ENCODE results near the gene KITLG.
"Not testable (repeated sequence)": the region's sequence is repeated elsewhere in the genome, so short reads cannot be mapped to it uniquely, and the experiment has no call there.

The KITLG gene

GRCh38 chr12:88575361-88575970 lies 4.8 kb downstream of the KITLG start:
- no peak for DNase-seq

DNA sequence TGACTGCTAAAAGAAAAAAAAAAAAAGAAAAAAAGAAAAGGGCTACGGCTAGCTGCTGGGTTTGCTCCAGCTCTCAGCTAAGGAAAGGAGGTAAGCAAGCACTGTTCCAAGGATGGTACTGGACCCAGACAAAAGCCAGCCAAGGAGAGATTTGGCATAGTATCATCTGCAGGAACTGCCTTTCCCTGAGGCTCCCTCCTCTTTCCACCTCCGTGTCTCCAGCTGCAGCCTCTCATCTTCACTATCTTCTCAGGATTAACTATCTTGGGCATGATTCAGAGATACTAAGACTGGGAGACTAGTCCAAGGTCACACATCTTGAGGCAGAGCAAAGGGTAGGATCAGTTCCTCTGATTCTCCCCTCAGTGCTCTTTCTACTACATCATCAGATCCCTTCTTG lies 6.0 kb downstream of the KITLG start:
- no peak for DNase-seq

- DNase-seq = no peak
Observed at GRCh38 chr12:88573583-88573982, 6.7 kb downstream of the KITLG start.

DNA sequence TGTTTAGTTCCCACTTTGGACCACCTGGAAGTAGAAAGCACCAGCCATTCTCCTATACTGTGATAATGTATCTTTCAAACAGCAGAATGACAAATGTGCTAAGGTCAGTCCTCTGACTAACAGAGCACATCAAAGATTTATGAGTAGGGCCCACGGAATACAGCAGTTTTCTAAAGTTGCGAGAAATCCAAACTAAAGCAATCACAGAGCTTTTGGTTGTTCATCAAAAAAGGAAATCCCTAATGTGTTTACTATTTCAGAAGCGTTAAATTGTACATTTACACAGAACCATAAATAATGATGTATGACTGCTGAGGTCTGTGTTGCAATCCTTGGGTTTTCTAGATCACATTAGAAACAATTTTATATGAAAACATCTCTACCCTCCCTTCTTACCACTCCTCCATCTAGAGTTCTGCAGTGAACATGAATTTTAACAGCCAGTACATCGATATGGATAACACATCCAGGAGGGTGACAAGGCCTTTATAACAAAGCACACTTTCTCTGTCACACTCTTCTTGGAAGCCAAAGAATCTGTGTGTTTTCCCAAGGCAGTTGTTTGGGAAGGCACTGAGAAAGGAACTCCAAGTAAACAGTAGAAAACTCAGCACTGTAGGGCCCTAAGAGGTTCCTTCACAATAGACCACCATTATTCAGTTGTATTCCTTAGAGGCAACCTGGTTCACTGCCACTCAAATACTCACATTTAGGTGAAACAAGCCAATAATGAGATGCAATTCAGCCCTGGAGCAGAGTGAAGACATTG lies 7.3 kb downstream of the KITLG start:
- DNase-seq = no peak

DNA sequence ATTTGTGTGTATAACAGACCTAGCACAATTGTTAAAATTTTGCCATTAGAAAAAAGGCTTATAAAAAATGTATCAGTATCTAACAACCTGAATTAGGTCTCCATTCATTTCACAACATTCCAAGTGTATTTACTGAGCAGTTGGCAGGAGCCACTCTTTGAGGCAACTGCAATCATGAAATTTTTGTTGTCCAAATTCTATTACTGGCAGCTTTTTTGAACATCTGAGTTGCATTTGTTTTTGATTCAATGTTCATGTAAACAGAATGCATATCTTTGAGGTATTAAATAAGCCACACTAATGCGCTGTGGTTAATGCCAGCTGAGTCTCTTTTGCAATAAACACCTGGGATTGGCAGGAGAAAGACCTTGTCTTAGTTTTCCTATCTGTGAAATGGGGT lies 8.7 kb downstream of the KITLG start:
- DNase-seq = no peak

GRCh38 chr12:88570103-88570502 lies 10.2 kb downstream of the KITLG start:
- no peak for DNase-seq

DNA sequence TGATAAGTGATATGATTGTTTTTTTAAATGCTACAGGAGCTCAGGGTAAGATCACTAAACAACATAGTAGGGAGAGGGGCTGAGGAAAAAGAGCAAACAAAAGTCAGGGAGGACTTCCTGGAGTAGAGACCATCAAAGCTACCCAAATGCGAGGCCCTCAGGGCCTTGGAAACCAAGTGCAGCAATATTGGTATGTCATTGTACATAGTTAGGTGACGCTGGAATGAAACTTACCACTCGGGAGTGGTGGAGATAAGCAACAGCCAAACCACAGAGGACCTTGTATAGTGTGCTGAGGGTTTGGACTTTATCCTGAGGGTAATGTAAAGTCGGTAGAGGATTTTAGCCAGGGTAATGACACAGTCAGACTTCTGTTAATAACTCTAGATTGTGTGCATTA lies 13.8 kb downstream of the KITLG start:
- no peak for DNase-seq

DNA sequence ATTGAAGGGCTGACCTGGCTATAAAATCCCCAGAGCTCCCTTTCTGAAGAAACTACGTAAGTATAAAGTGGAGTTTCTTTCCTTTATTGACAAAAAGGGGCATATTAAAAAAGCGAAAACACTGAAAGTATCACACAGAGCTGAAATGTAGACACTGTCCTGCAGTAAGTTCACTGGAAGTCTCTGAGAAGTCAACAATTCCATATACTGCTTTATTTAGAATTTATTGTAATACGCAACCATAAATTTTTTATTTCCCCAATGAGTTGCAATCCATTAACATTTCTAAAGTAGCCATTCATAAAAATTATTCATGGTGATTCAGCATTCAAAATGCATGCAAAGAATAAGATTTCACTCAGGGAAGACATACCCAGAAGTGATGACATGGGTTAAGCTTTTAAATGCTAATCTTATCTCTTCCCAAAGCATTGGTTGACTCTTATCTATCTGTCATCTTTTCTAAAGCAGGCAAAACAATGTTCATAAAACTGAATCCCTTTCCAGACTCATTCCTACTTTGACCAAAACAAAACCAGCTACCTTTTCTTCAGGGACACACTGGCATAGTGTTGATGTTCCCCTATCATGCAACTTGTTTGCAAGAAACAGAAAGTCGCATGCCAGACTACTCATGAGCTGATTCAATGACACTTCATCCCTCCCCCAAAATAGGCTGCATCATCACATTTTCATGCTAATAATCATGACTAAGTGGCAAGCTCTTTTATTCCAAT lies 17.3 kb downstream of the KITLG start:
- no peak for DNase-seq

- no peak for DNase-seq
Observed at GRCh38 chr12:88562151-88562550, 18.1 kb downstream of the KITLG start.

DNA sequence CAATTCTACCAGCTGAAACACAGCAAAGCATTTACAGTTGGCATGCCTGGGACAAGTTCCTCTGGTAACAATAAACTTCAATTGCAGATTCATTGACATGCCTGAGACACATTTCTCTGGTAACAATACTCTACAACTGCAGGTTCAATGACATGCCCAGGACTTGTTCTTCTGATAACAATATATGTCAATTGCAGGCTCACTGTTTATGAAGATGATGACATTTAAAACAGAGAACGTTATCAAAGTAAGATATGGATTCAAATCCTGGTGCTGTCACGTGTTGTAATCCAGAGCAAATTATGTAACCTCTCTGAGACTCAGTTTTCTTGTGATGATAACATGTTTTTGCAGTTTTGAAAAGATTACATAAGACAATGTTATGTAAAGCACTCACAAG lies 20.5 kb downstream of the KITLG start:
- no peak for DNase-seq

DNA sequence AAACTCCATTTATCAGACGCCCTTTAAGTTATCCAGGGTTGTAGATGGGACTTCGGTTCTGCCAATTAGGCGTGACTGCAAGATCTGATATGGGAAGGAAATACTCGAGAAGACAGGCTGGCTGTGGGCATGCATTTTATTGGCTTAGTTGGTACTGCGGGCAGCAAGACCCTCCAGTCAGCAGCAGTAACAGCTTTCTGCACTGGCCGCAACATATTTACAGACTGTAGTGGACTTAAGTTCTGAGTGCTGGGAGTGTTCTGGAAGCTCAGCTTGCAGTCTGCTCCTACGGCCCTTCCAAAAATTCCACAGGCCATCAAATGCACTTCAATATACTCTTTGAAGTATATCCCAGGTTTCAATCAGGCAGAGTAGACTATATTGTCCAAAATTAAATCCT lies 21.1 kb downstream of the KITLG start:
- no peak for DNase-seq

- no peak for DNase-seq
Observed at GRCh38 chr12:88558340-88558867, 21.9 kb downstream of the KITLG start.

DNA sequence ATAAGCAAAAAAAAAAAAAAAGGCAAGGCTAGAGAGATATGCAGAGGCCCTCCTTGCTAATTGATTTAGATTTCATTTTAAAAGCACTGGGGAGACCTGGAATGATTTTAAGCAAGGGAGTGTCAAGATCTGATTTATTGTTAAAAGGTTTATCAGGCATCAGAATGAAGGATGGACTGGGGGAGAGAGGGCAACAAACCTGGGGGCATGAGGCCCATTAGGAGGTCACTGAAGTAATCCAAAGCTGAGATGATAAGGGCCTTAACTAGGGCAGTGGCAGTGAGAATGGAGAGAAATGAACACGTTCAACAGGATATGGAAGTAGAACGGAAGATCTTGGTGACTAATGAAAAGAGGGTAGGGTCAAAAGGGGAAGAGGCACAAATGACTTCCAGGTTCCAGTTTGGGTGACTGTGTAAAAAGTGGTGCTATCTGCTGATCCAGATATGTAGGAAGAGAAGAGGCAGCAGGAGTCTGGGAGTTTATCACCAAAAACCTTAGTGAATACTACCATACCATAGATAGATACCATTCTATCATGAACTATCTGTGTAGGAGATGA lies 24.0 kb downstream of the KITLG start:
- no peak for DNase-seq

GRCh38 chr12:88553941-88554658 lies 26.2 kb downstream of the KITLG start:
- DNase-seq = no peak

DNA sequence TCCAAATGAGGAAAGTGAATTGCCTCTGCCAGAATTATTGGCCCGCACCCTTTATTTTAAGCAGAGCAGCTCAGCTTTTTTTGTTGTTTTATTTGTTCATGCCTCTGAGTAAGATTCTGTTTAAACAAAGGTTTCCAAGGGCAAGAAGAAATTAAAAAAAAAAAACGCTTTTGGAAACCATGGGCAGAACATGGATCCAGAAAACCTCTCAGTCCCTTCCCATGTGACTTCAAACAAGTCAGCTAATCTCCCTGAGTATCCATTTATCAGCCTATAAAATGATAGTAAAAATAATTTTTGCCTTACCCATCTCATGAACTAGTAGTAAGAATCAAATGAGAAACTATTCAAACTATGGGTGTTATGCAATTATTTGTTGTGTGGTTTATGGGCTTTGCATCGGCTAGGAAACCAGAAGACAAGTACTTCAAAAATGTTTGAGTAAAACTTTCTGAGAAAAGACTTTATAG lies 27.6 kb downstream of the KITLG start:
- no peak for DNase-seq

DNA sequence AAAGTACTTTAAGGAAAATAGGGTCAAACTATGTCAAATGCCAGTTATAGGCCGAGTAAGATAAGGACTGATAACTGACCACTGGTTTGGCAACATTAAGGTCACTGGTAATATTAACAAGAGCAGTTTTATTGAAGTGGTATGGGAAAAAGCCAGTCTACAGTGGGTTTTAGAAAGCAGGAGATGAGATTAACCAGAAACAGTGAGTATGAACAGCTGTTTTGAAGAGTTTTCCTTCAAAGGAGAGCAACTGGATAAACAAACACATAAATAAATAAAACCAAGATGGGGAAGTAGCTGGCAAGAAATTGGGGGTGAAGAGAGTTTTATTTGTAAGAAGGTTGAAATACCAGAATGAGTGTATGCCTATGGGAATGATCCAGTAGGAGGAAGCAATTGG lies 30.3 kb downstream of the KITLG start:
- DNase-seq = no peak

DNA sequence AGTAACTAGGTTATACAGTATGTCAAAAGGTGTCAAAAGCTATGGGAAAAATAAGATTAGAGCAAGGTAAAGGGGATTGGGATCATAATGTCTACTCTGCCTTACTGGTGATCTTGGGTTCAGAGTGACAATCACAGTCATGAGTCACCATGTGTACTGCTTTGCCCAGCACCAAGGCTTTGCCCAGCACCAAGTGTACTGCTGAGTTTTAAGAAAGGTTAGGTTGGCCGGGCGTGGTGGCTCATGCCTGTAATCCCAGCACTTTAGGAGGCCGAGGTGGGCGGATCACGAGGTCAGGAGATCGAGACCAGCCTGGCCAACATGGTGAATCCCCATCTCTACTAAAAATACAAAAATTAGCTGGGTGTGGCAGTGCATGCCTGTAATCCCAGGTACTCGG lies 32.3 kb downstream of the KITLG start:
- not testable (repeated sequence) for DNase-seq

DNA sequence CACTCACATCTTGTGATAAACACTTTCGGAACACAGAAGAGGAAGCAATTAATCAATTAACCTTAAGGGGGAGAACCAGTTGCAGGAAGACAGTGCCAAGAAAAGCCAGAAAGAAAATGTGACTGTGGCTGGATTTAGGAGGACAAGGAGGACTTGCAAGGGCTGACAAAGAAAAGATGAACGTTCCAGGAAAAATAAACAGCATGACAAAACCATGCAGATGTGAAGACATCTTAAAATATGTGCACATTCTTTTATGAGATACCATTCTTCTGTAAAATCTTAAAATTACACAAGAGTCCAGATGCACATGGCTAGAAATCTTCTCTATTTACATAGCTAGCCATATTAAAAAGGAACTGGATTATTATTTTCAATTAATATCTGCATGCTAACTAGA lies 33.4 kb downstream of the KITLG start:
- DNase-seq = no peak

- no peak for DNase-seq
Observed at GRCh38 chr12:88546226-88546625, 34.0 kb downstream of the KITLG start.

- no peak for DNase-seq
Observed at GRCh38 chr12:88544991-88545980, 35.0 kb downstream of the KITLG start.

DNA sequence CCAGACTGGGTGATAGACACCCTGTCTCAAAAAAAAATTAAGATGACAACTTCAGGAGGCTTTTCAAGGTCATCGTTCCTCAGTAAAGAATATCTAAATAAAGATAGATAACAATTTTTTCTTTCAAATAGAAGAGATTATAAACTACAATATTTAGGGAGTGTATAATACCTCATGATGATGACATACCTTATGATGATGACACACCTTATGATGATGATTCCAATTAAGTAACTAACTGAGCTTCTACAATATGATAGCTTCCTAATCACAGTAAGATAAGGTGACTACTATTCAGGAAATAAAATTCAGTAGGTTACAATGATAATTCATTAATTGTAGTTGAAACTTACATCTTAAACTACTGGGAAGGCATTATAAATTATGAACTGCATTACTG lies 40.4 kb downstream of the KITLG start:
- no peak for DNase-seq

Data from stimulated activated CD4-positive, alpha-beta T cell treated with anti-CD3 and anti-CD28 coated beads, Interleukin-4, amount 100 ng/mL, for 1 hour (primary cell).